ENCODE data around the gene TTBK1.
A peak's percentile ranks its signal among the peaks of the same experiment; 100 is the strongest.

DNA sequence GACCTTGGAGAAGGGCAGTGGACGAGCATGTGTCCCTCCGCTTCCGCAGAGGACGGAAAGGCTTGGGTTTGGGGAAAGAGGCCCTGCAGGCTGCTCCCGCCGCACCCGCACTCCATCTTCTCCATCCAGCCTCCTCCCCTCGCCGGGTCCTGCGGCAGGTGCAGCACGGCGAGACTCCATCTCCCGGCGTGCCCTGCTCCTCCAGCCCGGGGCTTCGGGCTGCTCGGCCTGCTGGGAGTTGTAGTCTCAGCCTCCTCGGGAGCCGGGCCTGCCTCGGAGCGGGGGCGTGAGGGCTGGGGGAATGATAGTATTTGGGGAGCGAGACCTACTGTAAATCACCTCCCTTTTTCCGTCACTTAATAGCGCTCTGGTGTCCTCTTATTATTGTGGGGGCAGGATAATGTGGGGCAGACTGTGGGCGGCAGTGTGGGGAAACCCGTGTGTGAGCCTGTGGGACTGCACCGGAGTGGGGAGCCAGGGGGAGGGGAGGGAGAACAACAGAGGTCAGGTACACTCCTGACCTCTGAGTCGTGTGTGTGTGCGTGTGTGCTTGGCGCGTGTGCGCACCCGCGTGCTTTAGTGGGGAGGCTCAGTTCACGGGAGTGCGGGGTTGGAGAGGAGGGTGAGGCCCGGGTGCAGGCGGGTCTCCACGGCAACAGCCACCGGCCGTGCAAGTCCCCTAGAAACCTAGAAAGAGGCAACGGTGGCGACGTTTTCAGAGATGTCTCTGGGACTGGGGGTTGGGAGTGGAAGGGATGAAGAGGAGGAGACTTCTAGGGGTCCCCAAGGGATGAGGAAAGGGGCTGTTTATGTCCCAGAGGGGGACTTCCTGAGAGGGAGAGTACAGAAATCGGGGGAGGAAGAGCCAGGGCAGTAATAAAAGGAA is 4.1 kb downstream of the TTBK1 start:
- TF ChIP-seq EGR1 (IDR thresholded peaks at IDR 0.05) (peak; percentile 94), YY1 (IDR thresholded peaks at IDR 0.05; ENCODE audit: low read depth) (peak; percentile 64; the same call in 1 of the 2 replicates), NFIC (IDR thresholded peaks at IDR 0.05) (no peak), CREB1 (IDR thresholded peaks at IDR 0.05; ENCODE audit: low read depth) (0 out of 2 replicates have a peak, but pooled peaks have one; percentile 21), TAF1 (IDR thresholded peaks at IDR 0.05; ENCODE audit: low read depth) (0 out of 2 replicates have a peak, but pooled peaks have one; percentile 48), ZBTB7A (IDR thresholded peaks at IDR 0.05; ENCODE audit: low read depth) (0 out of 2 replicates have a peak, but pooled peaks have one; percentile 36), CEBPB (IDR thresholded peaks at IDR 0.05) (no peak), EP300 (IDR thresholded peaks at IDR 0.05; ENCODE audit: borderline replicate concordance) (no peak; the same call in 1 of the 2 replicates), RAD21 (IDR thresholded peaks at IDR 0.05; ENCODE audit: low read depth) (no peak)
- TF ChIP-seq, protein P1, sequence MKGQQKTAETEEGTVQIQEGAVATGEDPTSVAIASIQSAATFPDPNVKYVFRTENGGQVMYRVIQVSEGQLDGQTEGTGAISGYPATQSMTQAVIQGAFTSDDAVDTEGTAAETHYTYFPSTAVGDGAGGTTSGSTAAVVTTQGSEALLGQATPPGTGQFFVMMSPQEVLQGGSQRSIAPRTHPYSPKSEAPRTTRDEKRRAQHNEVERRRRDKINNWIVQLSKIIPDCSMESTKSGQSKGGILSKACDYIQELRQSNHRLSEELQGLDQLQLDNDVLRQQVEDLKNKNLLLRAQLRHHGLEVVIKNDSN (IDR thresholded peaks at IDR 0.05), result 0 out of 2 replicates have a peak, but pooled peaks have one; percentile 38
- TF ChIP-seq, protein P2, sequence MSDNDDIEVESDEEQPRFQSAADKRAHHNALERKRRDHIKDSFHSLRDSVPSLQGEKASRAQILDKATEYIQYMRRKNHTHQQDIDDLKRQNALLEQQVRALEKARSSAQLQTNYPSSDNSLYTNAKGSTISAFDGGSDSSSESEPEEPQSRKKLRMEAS (IDR thresholded peaks at IDR 0.05), result peak; percentile 36; the same call in 1 of the 2 replicates

Measured in Ishikawa (cell line).